HCT116 (cell line): ENCODE measurements around the gene MLC1. TPM values are rescaled to one million over a fixed set of nuclear protein-coding genes. Genes with fewer than 3 reads are reported as not detected.

Source experiments
- ATAC-seq: fragments of 200-7000 bp; cut with Tn5 transposase; 2 replicates; pipeline ENCODE4 v1.9.1; 2020; ENCODE audit warnings: mild to moderate bottlenecking, moderate library complexity
- BruUV-seq: library from RNA; stranded (reverse); fragments of 400-500 nt; replicated peaks from 2 replicates; lab custom pipeline; 2021; lab: Mats Ljungman, UMichigan
- CTCF ChIA-PET: fragments of 300-600 bp; sonication (Branson Sonifier 250); formaldehyde crosslinking; loops from one replicate; lab custom pipeline; 2021; ENCODE audit warnings: antibody characterized with exemption; lab: Charles Lee
- POLR2A ChIA-PET: fragments of 300-600, 350-600 bp; sonication (Branson Sonifier 250); formaldehyde crosslinking; loops from one replicate; lab custom pipeline; 2021; ENCODE audit warnings: antibody characterized with exemption; lab: Charles Lee
- RAD21 ChIA-PET, 2 experiments: fragments of 300-600 bp; sonication (Branson Sonifier 250); formaldehyde crosslinking; loops; one replicate each; lab custom pipeline; 2023; ENCODE audit warnings: low total read pairs in 2 of 2; ENCODE audit not compliant: uncharacterized antibody in 2 of 2, unreplicated experiment in 2 of 2, low non-redundant PET in 1 of 2; lab: Charles Lee
- DNase-seq: peaks from one replicate; pipeline ENCODE4 v3.0.0-alpha.2; 2010; ENCODE audit warnings: low read depth, low spot score
- H2AFZ ChIP-seq: fragments of 200-600 bp; shearing (Covaris generic), sonication (generic); 2 replicates; pipeline ENCODE4 v1.6.1; 2017; ENCODE audit warnings: low read depth, mixed run types, mixed read lengths, antibody characterized with exemption, low read length; ENCODE audit not compliant: poor library complexity, severe bottlenecking
- H3K27ac ChIP-seq: 2 replicates; pipeline ENCODE4 v1.5.1; 2012; ENCODE audit warnings: low read depth, low read length
- H3K27me3 ChIP-seq: fragments of 200-600 bp; sonication (generic); 2 replicates; pipeline ENCODE4 v1.6.1; 2016; ENCODE audit warnings: mixed run types, low read length, mixed read lengths; ENCODE audit not compliant: insufficient read depth
- H3K36me3 ChIP-seq, 2 experiments: fragments of 200-500 bp in 1 of 2; fragments of 200-600 bp in 1 of 2; sonication (Bioruptor generic) in 1 of 2; sonication (generic) in 1 of 2; 2 replicates each; pipeline versions ENCODE4 v1.5.1 to v1.6.1; 2014 to 2016; ENCODE audit warnings: low read length in 2 of 2, inconsistent platforms in 1 of 2, mixed read lengths in 1 of 2, mixed run types in 1 of 2; ENCODE audit not compliant: insufficient read depth in 2 of 2, control insufficient read depth in 1 of 2
- H3K4me1 ChIP-seq, 2 experiments: fragments of 200-600 bp in 1 of 2; sonication (generic) in 1 of 2; 2 replicates each; pipeline versions ENCODE4 v1.5.1 to v1.6.1; 2012 to 2017; ENCODE audit warnings: low read length in 2 of 2, inconsistent platforms in 1 of 2, mild to moderate bottlenecking in 1 of 2, mixed read lengths in 1 of 2, mixed run types in 1 of 2, moderate library complexity in 1 of 2; ENCODE audit not compliant: insufficient read depth in 2 of 2, control insufficient read depth in 1 of 2
- H3K4me2 ChIP-seq: fragments of 200-600 bp; sonication (generic); 2 replicates; pipeline ENCODE4 v1.6.1; 2017; ENCODE audit warnings: mixed run types, low read length, mixed read lengths
- H3K4me3 ChIP-seq, 2 experiments: fragments of 200-600 bp in 1 of 2; sonication (generic) in 1 of 2; replicated peaks in 1 of 2; 2 replicates each; pipeline ENCODE4 v1.5.1; 2011 to 2016; ENCODE audit warnings: low read length in 2 of 2, control low read depth in 1 of 2, low read depth in 1 of 2, mild to moderate bottlenecking in 1 of 2, mixed read lengths in 1 of 2, mixed run types in 1 of 2
- H3K79me2 ChIP-seq: fragments of 200-600 bp; sonication (generic); 2 replicates; pipeline ENCODE4 v1.6.1; 2017; ENCODE audit warnings: mild to moderate bottlenecking, mixed run types, low read length, moderate library complexity, mixed read lengths; ENCODE audit not compliant: insufficient read depth
- H3K9ac ChIP-seq: fragments of 200-600 bp; sonication (generic); 2 replicates; pipeline ENCODE4 v1.6.1; 2016; ENCODE audit warnings: low read length, mixed read lengths
- H3K9me2 ChIP-seq: fragments of 200-600 bp; sonication (generic), shearing (Covaris generic); 2 replicates; pipeline ENCODE4 v1.6.1; 2017; ENCODE audit warnings: mixed run types, mild to moderate bottlenecking, moderate library complexity; ENCODE audit not compliant: insufficient read depth
- H3K9me3 ChIP-seq, 2 experiments: fragments of 200-500 bp in 1 of 2; fragments of 200-600 bp in 1 of 2; sonication (Bioruptor generic) in 1 of 2; sonication (generic) in 1 of 2; 2 replicates each; pipeline ENCODE4 v1.6.1; 2014 to 2017; ENCODE audit warnings: low read length in 2 of 2, mixed read lengths in 2 of 2, inconsistent platforms in 1 of 2, low read depth in 1 of 2, mild to moderate bottlenecking in 1 of 2, mixed run types in 1 of 2, moderate library complexity in 1 of 2; ENCODE audit not compliant: control insufficient read depth in 1 of 2, insufficient read depth in 1 of 2
- H4K20me1 ChIP-seq: fragments of 200-600 bp; sonication (generic), shearing (Covaris generic); 2 replicates; pipeline ENCODE4 v1.6.1; 2017; ENCODE audit warnings: mixed run types, mild to moderate bottlenecking, moderate library complexity; ENCODE audit not compliant: insufficient read depth
- EGR1 ChIP-seq: IDR thresholded peaks from 2 replicates; pipeline ENCODE4 v1.6.1; 2012; ENCODE audit warnings: low read depth
- EZH2phosphoT487 ChIP-seq: fragments of 200-600 bp; IDR thresholded peaks from 2 replicates; pipeline ENCODE4 v1.6.1; 2018; ENCODE audit warnings: antibody characterized with exemption, borderline replicate concordance
- POLR2A ChIP-seq: IDR thresholded peaks from 2 replicates; pipeline ENCODE4 v1.7.0; 2011; ENCODE audit warnings: borderline replicate concordance; ENCODE audit not compliant: insufficient read depth, insufficient read length; ENCODE audit errors: extremely low read depth
- SP1 ChIP-seq: IDR thresholded peaks from 2 replicates; pipeline ENCODE4 v1.6.1; 2012; ENCODE audit warnings: low read depth
- ZNF274 ChIP-seq: fragments of 200-500 bp; sonication (Bioruptor generic); IDR thresholded peaks from 2 replicates; pipeline ENCODE4 v1.6.1; 2014; ENCODE audit warnings: mild to moderate bottlenecking, low read depth, low read length, inconsistent platforms
- intact Hi-C: fragments of 100-400 bp; cut with micrococcal nuclease; formaldehyde crosslinking; loops from 2 replicates; pipeline ENCODE4 v1.10.0; 2022
- total RNA-seq: library from RNA; stranded (reverse); gene quantifications from one replicate; pipeline ENCODE4 v1.2.1, GENCODE V29; 2021; ENCODE audit not compliant: unreplicated experiment
- TF ChIP-seq, protein P1 (sequence below): IDR thresholded peaks from 2 replicates; pipeline ENCODE4 v1.6.1; 2012; ENCODE audit warnings: low read depth

Gene MLC1
- total RNA-seq, 1 experiment from 2014 or later, result not detected

DNA sequence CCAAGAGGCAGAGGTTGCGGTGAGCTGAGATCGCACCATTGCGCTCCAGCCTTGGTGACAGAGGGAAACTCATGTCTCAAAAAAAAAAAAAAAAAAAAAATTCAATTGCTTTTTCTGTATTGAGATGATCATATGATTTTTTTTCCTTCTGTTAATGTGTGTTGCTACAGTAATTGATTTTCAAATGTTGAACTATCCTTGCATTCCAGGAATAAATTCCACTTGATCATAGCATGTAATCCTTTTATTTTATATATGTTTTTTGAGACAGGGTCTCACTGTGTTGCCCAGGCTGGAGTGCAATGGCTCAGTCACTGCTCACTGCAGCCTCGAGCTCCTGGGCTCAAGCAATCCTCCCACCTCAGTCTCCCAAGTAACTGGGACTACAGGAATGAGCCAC is 37.9 kb upstream of the MLC1 start:
- peaks cover 0 to 7% of the 10 kb centered on the region in 2 experiments; a peak in 1 of 4 replicates for H3K4me1 ChIP-seq
- no peak for ATAC-seq
- no peak overlapping the region for H3K4me2 ChIP-seq
- H3K27me3 ChIP-seq, result no peaks in the 10 kb centered on the region
- H3K9ac ChIP-seq, result no peak overlapping the region
- no peaks in the 10 kb centered on the region for H3K36me3 ChIP-seq
- intact Hi-C loops, result no loop called here
- ChIA-PET CTCF (no interaction called here), RAD21 (no interaction called here), POLR2A (no interaction called here)
- no peaks in the 10 kb centered on the region for H4K20me1 ChIP-seq
- H3K9me3 ChIP-seq, result peaks cover 4 to 8% of the 10 kb centered on the region in 2 experiments; a peak in 3 of 4 replicates
- H3K79me2 ChIP-seq, result no peaks in the 10 kb centered on the region
- no peak overlapping the region for H3K4me3 ChIP-seq
- no peak overlapping the region for H2AFZ ChIP-seq
- BruUV-seq, result no TSS peak
- H3K27ac ChIP-seq, result no peak overlapping the region
- no peak for TF ChIP-seq EGR1
- no peak for TF ChIP-seq EZH2phosphoT487
- TF ChIP-seq ZNF274, result no peak
- TF ChIP-seq, protein P1, sequence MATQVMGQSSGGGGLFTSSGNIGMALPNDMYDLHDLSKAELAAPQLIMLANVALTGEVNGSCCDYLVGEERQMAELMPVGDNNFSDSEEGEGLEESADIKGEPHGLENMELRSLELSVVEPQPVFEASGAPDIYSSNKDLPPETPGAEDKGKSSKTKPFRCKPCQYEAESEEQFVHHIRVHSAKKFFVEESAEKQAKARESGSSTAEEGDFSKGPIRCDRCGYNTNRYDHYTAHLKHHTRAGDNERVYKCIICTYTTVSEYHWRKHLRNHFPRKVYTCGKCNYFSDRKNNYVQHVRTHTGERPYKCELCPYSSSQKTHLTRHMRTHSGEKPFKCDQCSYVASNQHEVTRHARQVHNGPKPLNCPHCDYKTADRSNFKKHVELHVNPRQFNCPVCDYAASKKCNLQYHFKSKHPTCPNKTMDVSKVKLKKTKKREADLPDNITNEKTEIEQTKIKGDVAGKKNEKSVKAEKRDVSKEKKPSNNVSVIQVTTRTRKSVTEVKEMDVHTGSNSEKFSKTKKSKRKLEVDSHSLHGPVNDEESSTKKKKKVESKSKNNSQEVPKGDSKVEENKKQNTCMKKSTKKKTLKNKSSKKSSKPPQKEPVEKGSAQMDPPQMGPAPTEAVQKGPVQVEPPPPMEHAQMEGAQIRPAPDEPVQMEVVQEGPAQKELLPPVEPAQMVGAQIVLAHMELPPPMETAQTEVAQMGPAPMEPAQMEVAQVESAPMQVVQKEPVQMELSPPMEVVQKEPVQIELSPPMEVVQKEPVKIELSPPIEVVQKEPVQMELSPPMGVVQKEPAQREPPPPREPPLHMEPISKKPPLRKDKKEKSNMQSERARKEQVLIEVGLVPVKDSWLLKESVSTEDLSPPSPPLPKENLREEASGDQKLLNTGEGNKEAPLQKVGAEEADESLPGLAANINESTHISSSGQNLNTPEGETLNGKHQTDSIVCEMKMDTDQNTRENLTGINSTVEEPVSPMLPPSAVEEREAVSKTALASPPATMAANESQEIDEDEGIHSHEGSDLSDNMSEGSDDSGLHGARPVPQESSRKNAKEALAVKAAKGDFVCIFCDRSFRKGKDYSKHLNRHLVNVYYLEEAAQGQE, result no peak
- no peak for TF ChIP-seq SP1
- TF ChIP-seq POLR2A, result no peak
- no peak for DNase-seq
- no peaks in the 10 kb centered on the region for H3K9me2 ChIP-seq
